HG03045 (cell line): ENCODE data around the gene TPCN1.
"Not testable (repeated sequence)": the region's sequence is repeated elsewhere in the genome, so short reads cannot be mapped to it uniquely, and the experiment has no call there.

Experiments
- ATAC-seq: cut with Tn5 transposase; IDR thresholded peaks from one replicate; pipeline ENCODE4 v1.9.1; 2021; ENCODE audit warnings: mild to moderate bottlenecking, moderate library complexity; ENCODE audit not compliant: unreplicated experiment

TPCN1 gene

DNA sequence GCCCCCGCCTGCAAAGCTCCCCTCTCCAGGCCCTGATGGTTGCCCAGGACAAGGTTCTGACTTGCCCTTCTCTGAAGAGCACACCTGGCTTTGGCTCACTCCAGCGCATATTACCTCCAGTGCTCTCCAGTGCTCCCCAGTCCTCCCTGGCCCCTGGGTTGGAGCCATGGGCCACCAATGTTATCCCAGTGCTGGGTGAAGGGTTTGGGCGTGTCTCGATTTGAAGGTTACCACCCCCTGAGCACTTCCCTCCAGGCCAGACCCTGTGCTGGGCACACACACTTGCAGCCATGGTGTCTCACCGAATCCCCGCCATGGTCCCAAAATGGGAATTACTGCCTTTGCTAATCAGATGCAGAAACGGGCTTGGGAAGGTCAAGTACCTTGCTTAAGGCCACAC is 24.7 kb upstream of the TPCN1 start:
- ATAC-seq, result no peak

- ATAC-seq, result peak; percentile 76
Measured at GRCh38 chr12:113196990-113197389, 24.3 kb upstream of the TPCN1 start.

DNA sequence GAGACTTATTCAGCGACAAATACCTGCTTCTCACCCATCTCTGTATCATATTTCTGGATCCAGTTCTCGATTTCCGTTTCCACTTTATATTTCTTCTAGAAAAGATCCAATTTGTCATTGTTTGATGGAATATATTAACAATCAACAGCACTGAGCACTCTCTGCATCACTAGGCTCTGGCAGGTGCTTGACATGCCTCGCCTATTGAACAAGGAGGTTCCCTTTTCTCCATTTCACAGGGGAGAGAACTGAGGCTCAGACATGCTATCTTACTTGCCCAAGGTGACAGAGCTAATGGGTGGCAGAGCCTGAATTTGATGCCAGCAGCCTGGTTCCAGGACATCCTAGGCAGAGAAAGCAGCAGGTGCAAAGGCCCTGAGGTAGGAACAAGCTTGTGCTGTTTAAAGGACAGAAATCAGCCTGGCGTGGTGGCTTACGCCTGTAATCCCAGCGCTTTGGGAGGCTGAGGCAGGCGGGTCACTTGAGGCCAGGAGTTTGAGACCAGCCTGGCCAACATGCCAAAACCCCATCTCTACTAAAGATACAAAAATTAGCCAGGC is 23.7 kb upstream of the TPCN1 start:
- ATAC-seq, result no peak

- ATAC-seq, result no peak
Measured at GRCh38 chr12:113198296-113198695, 23.0 kb upstream of the TPCN1 start.

DNA sequence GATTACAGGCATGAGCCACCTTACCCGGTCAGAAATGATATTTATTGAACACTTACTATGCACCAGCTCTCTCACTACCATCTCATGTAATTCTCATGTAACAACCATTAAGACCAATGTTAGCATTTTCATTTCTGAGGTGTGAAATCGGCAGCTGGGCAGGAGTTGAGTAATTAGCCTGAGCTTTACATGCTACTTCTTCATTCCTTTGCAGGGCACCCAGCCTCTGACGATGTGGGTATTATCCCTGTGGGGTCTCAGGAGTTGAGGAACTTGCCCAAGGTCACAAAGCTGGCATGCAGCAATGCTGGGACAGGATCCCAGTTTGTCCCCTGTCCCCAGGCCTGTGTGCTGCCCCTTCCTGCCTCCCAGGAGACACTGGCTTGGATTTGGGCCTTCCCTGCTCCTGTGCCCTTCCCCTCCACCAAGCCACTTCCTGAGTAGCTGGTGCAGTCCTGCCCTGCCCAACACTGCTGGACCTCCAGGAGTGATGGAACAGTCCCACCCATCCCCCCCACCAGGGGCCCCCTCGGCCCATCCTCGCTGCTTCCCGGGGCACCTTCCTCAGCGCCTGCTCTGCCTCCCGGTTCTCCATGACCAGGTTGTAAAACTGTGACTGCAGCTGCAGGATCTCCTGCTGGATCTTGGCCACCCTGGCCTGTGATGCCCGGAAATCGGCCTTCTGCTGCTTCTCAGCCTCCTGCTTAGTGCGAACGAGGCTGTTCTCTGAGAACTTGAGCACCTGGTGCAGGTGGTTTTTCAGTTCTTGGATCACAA is 21.1 kb upstream of the TPCN1 start:
- ATAC-seq, result no peak

GRCh38 chr12:113201187-113202177 is 19.8 kb upstream of the TPCN1 start:
- no peak for ATAC-seq

DNA sequence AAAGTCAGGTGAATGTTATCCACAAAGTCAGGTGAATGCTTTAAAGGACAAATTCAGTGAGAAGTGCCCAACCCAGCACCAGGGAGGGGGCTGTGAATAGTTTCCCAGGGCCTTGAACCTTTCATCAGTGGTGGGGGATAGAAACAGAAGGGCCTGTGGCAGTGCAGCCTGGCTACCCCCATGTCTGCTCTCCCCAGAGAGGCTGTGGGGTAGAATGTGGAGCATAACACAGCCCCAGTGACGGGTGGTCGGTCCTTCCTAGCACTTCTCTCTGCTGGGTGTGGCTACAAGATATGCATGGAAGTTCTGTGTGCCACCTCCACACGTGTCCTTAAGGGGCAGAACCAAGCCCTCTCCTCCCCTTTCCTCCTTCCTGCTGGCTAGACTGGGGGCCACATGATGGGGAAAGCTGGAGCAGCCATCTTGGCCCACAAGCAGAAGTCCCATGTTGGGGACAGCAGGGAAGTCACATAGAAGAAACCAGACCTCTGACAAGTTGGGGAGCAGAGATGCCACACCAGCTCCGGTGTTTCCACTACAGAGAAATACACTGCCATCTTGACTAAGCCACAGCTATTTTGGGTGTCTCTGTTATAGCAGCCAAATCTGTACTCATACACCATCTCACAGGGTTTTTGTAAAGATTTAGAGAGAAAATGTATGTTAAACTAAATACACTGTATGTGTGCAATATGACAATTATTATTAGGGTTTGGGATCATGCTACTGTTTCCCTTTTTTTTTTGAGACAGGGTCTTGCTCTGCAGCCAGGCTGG is 18.8 kb upstream of the TPCN1 start:
- no peak for ATAC-seq

- ATAC-seq, result no peak
Measured at GRCh38 chr12:113203852-113204760, 17.2 kb upstream of the TPCN1 start.

- no peak for ATAC-seq
Measured at GRCh38 chr12:113204804-113205203, 16.5 kb upstream of the TPCN1 start.

- ATAC-seq, result not testable (repeated sequence)
Measured at GRCh38 chr12:113206802-113207201, 14.5 kb upstream of the TPCN1 start.

DNA sequence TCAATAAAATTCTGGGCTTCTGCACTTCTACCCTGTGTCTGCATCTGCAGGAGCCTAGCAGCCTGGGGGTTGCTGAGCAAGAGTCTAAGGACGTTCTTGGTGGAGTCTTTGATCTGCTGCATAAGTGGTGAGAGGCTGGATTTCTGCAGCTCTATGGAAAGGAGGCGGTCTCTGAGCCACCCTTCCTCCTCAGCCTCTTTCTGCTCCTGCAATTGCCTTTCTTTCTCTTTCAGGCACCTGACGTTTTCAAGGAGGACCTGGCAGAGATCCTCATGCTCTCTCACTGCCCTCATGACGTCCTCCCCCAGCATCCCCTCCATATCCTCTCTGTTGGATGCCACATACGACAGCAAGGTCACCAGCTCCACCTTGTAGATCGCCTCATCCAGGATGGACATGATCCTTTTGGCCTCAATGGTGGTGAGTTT is 13.6 kb upstream of the TPCN1 start:
- ATAC-seq, result peak; percentile 1

- ATAC-seq, result peak; percentile 75
Measured at GRCh38 chr12:113208041-113208934, 13.0 kb upstream of the TPCN1 start.

DNA sequence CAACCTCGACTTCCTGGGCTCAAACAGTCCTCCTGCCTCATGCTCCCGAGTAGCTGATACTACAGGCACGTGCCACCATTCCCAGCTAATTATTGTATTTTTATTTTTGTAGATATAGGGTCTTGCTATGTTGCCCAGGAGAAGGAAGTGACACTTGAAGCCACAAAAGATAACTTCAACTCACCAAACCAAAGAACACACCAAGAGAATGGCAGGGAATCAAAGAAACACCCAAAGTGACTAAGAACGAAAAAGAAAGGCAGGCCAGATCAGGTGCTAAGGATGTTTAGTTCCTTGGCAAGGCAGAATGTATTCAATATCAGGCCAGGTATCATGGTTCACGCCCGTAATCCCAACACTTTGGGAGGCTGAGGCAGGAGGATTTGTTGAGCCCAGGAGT is 10.1 kb upstream of the TPCN1 start:
- no peak for ATAC-seq

GRCh38 chr12:113214895-113215400 is 6.3 kb upstream of the TPCN1 start:
- ATAC-seq, result no peak

GRCh38 chr12:113216027-113216426 is 5.2 kb upstream of the TPCN1 start:
- ATAC-seq, result no peak

DNA sequence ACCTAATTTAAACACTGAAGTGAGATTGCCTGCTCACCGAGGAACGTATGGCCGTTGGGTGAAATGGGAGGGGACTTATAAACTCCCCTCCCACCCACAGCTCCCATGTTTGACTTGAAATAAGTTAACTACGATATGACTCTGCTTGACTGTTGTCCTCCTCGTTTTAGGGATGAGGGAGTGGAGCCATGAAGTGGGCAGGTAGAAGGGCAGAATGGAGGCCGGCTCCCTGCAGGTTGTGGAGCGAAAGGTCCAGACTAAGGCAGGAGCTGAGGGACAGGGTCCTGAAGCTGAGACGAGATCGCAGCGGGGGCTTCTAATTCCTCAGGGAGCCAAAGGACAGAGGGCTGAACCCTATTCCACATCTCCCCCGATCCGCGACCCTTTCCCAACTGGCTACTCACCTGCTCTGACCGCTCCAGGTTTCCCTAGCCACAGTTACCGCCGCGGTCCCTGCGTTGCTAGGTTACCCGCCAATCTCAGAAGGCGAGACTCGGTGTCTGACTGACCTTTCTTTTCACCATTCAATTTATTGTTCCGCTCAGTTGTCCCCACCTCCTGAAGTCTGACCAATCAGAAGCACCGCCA is 577 bp upstream of the TPCN1 start:
- no peak for ATAC-seq

- ATAC-seq, result no peak
Measured at GRCh38 chr12:113221997-113222729, 899 bp downstream of the TPCN1 start.
